Pulmonary artery endothelial cell (primary cell): ENCODE measurements around the gene CDK5R1. TPM values are rescaled to one million over a fixed set of nuclear protein-coding genes. Genes with fewer than 3 reads are reported as not detected.
"Not testable (repeated sequence)": the region's sequence is repeated elsewhere in the genome, so short reads cannot be mapped to it uniquely, and the experiment has no call there.

Source experiments
- DNase-seq: peaks from one replicate; pipeline ENCODE4 v3.0.0-alpha.2; 2011; ENCODE audit warnings: low read depth, low spot score
- total RNA-seq: library from RNA; depleted of rRNA; stranded (reverse); fragments of >200 nt; gene quantifications from 2 replicates; pipeline ENCODE4 v1.2.3, GENCODE V29; 2014

The CDK5R1 gene
- total RNA-seq, result 1.8 and 2.7 TPM in 2 replicates

- DNase-seq, result no peak
Measured at GRCh38 chr17:32486701-32487472, at the start of gene CDK5R1. TSS of gene CDK5R1 (plus strand) at chr17:32486993. CDS start at chr17:32487621, 628 bp downstream.

GRCh38 chr17:32440722-32441121, 46.1 kb upstream of the CDK5R1 start:
- no peak for DNase-seq

- no peak for DNase-seq
Measured at GRCh38 chr17:32441886-32442285, 44.9 kb upstream of the CDK5R1 start.

- no peak for DNase-seq
Measured at GRCh38 chr17:32443827-32444300, 42.9 kb upstream of the CDK5R1 start.

GRCh38 chr17:32444301-32445073, 42.3 kb upstream of the CDK5R1 start, which contains the start of gene PSMD11:
TSS of gene PSMD11 (plus strand) at chr17:32444510. CDS start at chr17:32444524, 14 bp downstream.
- DNase-seq, result peak; percentile 82

- DNase-seq, result peak; percentile 40
Measured at GRCh38 chr17:32445074-32445415, 41.7 kb upstream of the CDK5R1 start.

DNA sequence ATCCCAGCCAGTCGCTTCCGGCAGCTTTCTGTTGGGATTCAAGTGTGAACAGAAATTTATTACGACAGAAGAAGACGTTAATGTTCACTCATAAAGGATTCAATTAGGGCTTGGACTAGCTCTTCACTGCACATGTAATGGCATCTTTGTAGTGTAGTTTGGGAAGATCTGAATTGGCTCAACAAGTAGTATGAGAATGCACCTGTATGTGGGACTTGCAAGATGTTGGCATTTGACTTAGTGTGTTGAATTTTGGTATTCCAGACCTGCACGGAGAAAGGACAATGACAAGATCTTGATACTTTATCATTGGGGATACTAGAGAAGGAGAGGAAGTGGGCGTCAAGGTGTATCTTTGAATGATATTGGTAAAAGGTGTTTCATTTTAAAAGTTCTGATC, 41.3 kb upstream of the CDK5R1 start:
- DNase-seq, result no peak

GRCh38 chr17:32445971-32446370, 40.8 kb upstream of the CDK5R1 start:
- DNase-seq, result no peak

- DNase-seq, result no peak
Measured at GRCh38 chr17:32446949-32447348, 39.8 kb upstream of the CDK5R1 start.

DNA sequence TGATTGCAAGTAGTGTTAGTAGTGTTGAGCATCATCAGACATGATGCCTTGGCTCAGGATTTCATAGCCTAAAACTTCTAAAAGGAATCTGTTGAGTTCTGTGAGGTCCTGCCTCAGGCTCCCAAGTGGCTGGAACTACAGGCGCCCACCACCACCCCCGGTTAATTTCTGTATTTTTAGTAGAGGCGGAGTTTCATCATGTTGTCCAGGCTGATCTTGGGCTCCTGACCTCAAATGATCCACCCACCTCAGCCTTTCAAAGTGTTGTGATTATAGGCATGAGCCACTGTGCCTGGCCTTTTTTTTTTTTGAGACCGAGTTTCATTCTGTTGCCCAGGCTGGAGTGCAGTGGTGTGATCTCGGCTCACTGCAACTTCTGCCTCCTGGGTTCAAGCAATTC, 36.8 kb upstream of the CDK5R1 start:
- DNase-seq, result no peak

GRCh38 chr17:32450379-32450778, 36.4 kb upstream of the CDK5R1 start:
- DNase-seq, result not testable (repeated sequence)

- DNase-seq, result no peak
Measured at GRCh38 chr17:32451879-32452278, 34.9 kb upstream of the CDK5R1 start.

GRCh38 chr17:32452281-32452680, 34.5 kb upstream of the CDK5R1 start:
- DNase-seq, result no peak

DNA sequence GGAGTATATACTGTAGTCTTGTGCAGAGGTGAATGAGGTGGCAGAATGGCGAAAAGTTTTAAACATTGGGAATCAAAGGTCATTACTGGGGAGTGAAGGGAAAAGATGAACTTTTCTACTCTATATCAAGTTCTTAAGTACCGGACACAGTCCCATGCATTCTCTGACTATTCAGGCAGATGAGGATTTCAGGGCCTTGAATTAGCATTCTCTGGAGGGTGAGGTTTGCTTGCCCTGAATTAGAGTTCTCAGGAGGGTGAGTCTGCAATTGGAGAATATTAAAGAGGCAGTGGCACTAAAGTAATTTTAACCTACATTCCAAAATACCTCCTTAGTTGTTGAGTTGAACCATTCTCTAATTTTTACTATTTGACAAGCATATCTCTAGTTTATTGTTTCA, 33.4 kb upstream of the CDK5R1 start:
- no peak for DNase-seq

- no peak for DNase-seq
Measured at GRCh38 chr17:32458371-32458770, 28.4 kb upstream of the CDK5R1 start.

DNA sequence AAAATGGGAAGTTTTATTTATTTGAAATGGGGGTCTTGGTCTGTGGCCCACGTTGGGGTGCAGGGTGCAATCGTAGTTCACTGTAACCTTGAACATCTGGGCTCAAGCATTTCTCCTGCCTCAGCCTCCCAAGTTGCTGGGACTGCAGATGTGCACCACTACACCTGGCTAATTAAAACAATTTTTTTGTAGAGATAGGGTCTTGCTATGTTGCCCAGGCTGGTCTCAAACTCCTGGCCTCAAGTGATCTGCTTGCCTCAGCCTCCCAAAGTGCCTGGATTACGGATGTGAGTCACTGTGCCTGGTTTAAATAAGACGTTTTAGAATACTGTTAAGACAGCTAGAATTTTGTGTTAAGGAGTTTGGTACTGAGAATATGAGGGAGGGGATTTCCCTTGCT, 26.7 kb upstream of the CDK5R1 start:
- DNase-seq, result no peak

- no peak for DNase-seq
Measured at GRCh38 chr17:32461498-32461852, 25.3 kb upstream of the CDK5R1 start.

DNA sequence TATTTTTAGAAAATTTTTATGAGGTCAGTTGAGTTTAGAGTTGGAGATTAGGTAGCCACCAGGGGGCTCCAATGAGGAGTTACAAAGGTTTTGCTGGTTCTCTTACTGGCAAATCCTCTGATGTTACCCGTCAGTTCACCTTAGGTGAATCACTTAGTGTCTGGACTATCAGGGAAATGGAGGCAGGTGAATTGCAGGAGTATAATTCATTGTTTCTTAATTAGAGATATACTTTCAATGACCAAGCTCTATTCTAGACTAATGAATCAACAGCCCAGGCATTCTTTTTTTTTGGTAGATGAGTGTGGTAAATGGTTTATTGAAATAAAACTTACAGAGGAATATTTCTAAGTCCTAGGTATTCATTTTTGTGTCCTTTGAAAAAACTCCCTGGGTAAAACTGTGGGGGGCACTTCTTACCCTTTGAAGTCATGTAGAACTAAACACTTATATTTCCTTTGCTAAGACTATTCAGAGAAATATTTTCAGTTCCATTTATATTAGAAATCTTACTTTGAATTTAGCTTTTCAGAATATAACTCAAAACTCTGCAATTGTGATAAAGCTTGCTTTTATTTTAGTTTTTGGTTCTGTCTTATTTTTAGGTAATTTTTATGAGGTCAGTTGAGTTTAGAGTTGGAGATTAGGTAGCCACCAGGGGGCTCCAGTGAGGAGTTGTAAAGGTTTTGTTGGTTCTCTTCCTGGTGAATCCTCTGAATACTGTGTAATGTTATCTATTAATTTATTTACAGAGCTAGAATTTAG, 24.8 kb upstream of the CDK5R1 start:
- no peak for DNase-seq

DNA sequence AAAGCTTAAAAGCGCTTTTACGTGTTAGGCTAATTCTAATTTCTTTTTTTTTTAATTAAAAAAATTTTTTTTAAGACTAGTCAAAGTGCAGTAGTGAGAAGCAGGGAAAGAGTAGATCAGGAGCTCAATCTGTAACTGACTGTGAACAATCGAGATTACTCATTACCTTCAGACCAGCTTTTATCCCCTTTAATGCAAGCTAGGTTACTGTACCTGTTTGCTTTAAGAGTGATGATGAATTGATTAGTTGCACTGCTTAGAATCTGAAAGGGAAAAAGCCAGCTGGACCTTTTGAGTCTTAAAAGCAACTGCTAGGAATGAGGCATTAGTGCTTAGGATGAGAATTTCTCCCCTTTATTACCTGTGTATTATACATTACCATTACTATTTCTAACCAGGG, 23.5 kb upstream of the CDK5R1 start:
- no peak for DNase-seq

DNA sequence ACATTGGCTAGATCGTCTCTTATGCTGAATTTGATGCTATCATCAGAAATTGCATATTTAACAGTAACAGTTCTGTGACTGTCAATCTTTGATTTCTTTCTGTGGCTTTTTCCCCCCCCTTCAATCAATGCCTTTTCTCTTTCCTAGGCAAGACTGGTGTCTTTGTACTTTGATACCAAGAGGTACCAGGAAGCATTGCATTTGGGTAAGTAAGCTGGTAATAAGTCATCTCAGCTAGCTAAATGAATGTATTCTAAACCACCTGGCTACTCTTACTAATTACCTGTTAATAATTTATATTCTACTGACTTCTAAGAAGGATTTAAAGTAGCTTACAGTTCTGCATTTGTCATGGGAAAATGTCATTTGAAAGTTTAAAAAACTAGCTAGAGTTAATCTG, 22.4 kb upstream of the CDK5R1 start:
- no peak for DNase-seq

- no peak for DNase-seq
Measured at GRCh38 chr17:32467949-32468348, 18.8 kb upstream of the CDK5R1 start.
